Measurements from ENCODE around the gene ZNF316. TPM values are rescaled to one million over a fixed set of nuclear protein-coding genes. Genes with fewer than 3 reads are reported as not detected.

Gene ZNF316
- total RNA-seq, 3 donors from 2014 or later = 10.2 to 21.4 (median 21.3) TPM

GRCh38 chr7:6590645-6591110 is 46.4 kb upstream of the ZNF316 start:
- Histone ChIP-seq H3K4me3 (peak overlapping the region; percentile 61 to 90 (median 83)), H3K4me1 (peaks cover 0 to 2% of the 10 kb centered on the region in 2 donors), H3K9me3 (no peaks in the 10 kb centered on the region), H3K36me3 (no peaks in the 10 kb centered on the region), H3K27me3 (no peaks in the 10 kb centered on the region), H3K27ac (peak overlapping the region; percentile 74 to 79)
- intact Hi-C loops (cut with DNase I; ENCODE audit: low total_unique reads) = no loop called here
- DNase-seq (ENCODE audit: low spot score in 2 of 2) = no peak
- TF ChIP-seq POLR2AphosphoS5 (IDR thresholded peaks at IDR 0.05) (no peak), CTCF (IDR thresholded peaks at IDR 0.05) (no peak), POLR2A (IDR thresholded peaks at IDR 0.05) (no peak)

GRCh38 chr7:6600093-6600492 is 37.0 kb upstream of the ZNF316 start:
- intact Hi-C loops (cut with DNase I; ENCODE audit: low total_unique reads) = no loop called here
- no peak for TF ChIP-seq CTCF (IDR thresholded peaks at IDR 0.05)
- no peak for TF ChIP-seq POLR2AphosphoS5 (IDR thresholded peaks at IDR 0.05)
- TF ChIP-seq POLR2A (IDR thresholded peaks at IDR 0.05) = no peak
- Histone ChIP-seq H3K36me3 (peaks cover 8% of the 10 kb centered on the region), H3K4me1 (no peaks in the 10 kb centered on the region), H3K4me3 (no peak overlapping the region), H3K27ac (no peak overlapping the region), H3K27me3 (no peaks in the 10 kb centered on the region), H3K9me3 (no peaks in the 10 kb centered on the region)
- no peak for DNase-seq (ENCODE audit: low spot score in 2 of 2)

GRCh38 chr7:6604458-6604857 is 32.7 kb upstream of the ZNF316 start:
- intact Hi-C loops (cut with DNase I; ENCODE audit: low total_unique reads) = no loop called here
- no peak overlapping the region for H3K4me3 ChIP-seq
- H3K9me3 ChIP-seq = no peaks in the 10 kb centered on the region
- no peak for DNase-seq (ENCODE audit: low spot score in 2 of 2)
- H3K4me1 ChIP-seq = no peaks in the 10 kb centered on the region
- H3K27me3 ChIP-seq = no peaks in the 10 kb centered on the region
- no peak for TF ChIP-seq POLR2AphosphoS5 (IDR thresholded peaks at IDR 0.05)
- TF ChIP-seq POLR2A (IDR thresholded peaks at IDR 0.05) = no peak
- no peak for TF ChIP-seq CTCF (IDR thresholded peaks at IDR 0.05)
- no peak overlapping the region for H3K27ac ChIP-seq
- H3K36me3 ChIP-seq = peaks cover 8% of the 10 kb centered on the region

- TF ChIP-seq POLR2A (IDR thresholded peaks at IDR 0.05) = no peak
- TF ChIP-seq POLR2AphosphoS5 (IDR thresholded peaks at IDR 0.05) = no peak
- TF ChIP-seq CTCF (IDR thresholded peaks at IDR 0.05) = no peak
- no peak for DNase-seq (ENCODE audit: low spot score in 2 of 2)
- no peaks in the 10 kb centered on the region for H3K4me1 ChIP-seq
- H3K9me3 ChIP-seq = no peaks in the 10 kb centered on the region
- no peak overlapping the region for H3K27ac ChIP-seq
- H3K36me3 ChIP-seq = no peaks in the 10 kb centered on the region
- intact Hi-C loops (cut with DNase I; ENCODE audit: low total_unique reads) = no loop called here
- H3K27me3 ChIP-seq = no peaks in the 10 kb centered on the region
- H3K4me3 ChIP-seq = no peak overlapping the region
Observed at GRCh38 chr7:6606866-6607583, 30.1 kb upstream of the ZNF316 start.

- no peaks in the 10 kb centered on the region for H3K36me3 ChIP-seq
- no peaks in the 10 kb centered on the region for H3K27me3 ChIP-seq
- no peaks in the 10 kb centered on the region for H3K9me3 ChIP-seq
- no peak for TF ChIP-seq POLR2A (IDR thresholded peaks at IDR 0.05)
- no peaks in the 10 kb centered on the region for H3K4me1 ChIP-seq
- DNase-seq (ENCODE audit: low spot score in 2 of 2) = no peak
- H3K27ac ChIP-seq = no peak overlapping the region
- H3K4me3 ChIP-seq = no peak overlapping the region
- intact Hi-C loops (cut with DNase I; ENCODE audit: low total_unique reads) = no loop called here
Observed at GRCh38 chr7:6607651-6608051, 29.5 kb upstream of the ZNF316 start.
